Neural cell (in vitro differentiated cells): ENCODE results near the gene CRTAC1. TPM values are rescaled to one million over a fixed set of nuclear protein-coding genes. Genes with fewer than 3 reads are reported as not detected.

Source experiments
- H2AFZ ChIP-seq: fragments of 200-600, 300-800 bp; sonication (generic), shearing (Covaris generic); 2 replicates; pipeline ENCODE4 v1.6.0; 2014; ENCODE audit warnings: low read depth, mild to moderate bottlenecking, antibody characterized with exemption, low read length, moderate library complexity
- H3F3A ChIP-seq: fragments of 200-600 bp; shearing (Covaris generic); 2 replicates; pipeline ENCODE4 v1.6.1; 2016; ENCODE audit warnings: mild to moderate bottlenecking, moderate library complexity, mixed read lengths, antibody characterized with exemption, low read length; ENCODE audit not compliant: insufficient read depth, poor library complexity, severe bottlenecking
- H3K27ac ChIP-seq: fragments of 200-600, 300-800 bp; sonication (generic), shearing (Covaris generic); 2 replicates; pipeline ENCODE4 v1.5.1; 2014; ENCODE audit warnings: mild to moderate bottlenecking, low read length, moderate library complexity
- H3K27me3 ChIP-seq: fragments of 300-800, 200-600 bp; sonication (generic), shearing (Covaris generic); 2 replicates; pipeline ENCODE4 v1.6.0; 2014; ENCODE audit warnings: mild to moderate bottlenecking, low read depth, low read length, moderate library complexity; ENCODE audit not compliant: insufficient read depth
- H3K36me3 ChIP-seq: fragments of 300-800, 200-600 bp; sonication (generic), shearing (Covaris generic); 2 replicates; pipeline ENCODE4 v1.5.1; 2014; ENCODE audit warnings: mild to moderate bottlenecking, antibody characterized with exemption, low read length, moderate library complexity; ENCODE audit not compliant: insufficient read depth
- H3K4me2 ChIP-seq: fragments of 300-800, 200-600 bp; sonication (generic), shearing (Covaris generic); 2 replicates; pipeline ENCODE4 v1.6.0; 2014; ENCODE audit warnings: mild to moderate bottlenecking, low read length
- H3K4me3 ChIP-seq: fragments of 300-800, 200-600 bp; sonication (generic), shearing (Covaris generic); 2 replicates; pipeline ENCODE4 v1.5.1; 2014; ENCODE audit warnings: mild to moderate bottlenecking, low read length, moderate library complexity
- H3K79me2 ChIP-seq: fragments of 200-600 bp; shearing (Covaris generic); replicated peaks from 2 replicates; pipeline ENCODE4 v1.6.0; 2014; ENCODE audit warnings: mild to moderate bottlenecking, low read length, moderate library complexity; ENCODE audit not compliant: insufficient read depth
- H3K9ac ChIP-seq: fragments of 300-800, 200-600 bp; sonication (generic), shearing (Covaris generic); 2 replicates; pipeline ENCODE4 v1.6.1; 2016; ENCODE audit warnings: mild to moderate bottlenecking, low read length, mixed read lengths
- H3K9me2 ChIP-seq: fragments of 200-600 bp; shearing (Covaris generic); 2 replicates; pipeline ENCODE4 v1.6.1; 2016; ENCODE audit warnings: mild to moderate bottlenecking, low read length, mixed read lengths; ENCODE audit not compliant: insufficient read depth
- H3K9me3 ChIP-seq: fragments of 200-600, 300-800 bp; sonication (generic), shearing (Covaris generic); 2 replicates; pipeline ENCODE4 v1.6.1; 2016; ENCODE audit warnings: mild to moderate bottlenecking, mixed run types, low read length, moderate library complexity, mixed read lengths
- H4K20me1 ChIP-seq: fragments of 200-600 bp; shearing (Covaris generic); 2 replicates; pipeline ENCODE4 v1.6.1; 2016; ENCODE audit warnings: mild to moderate bottlenecking, mixed run types; ENCODE audit not compliant: insufficient read depth
- EP300 ChIP-seq: fragments of 450-650 bp; conservative IDR thresholded peaks from 2 replicates; pipeline ENCODE4 v1.6.1; 2014; ENCODE audit warnings: antibody characterized with exemption, mild to moderate bottlenecking, moderate library complexity; ENCODE audit not compliant: poor library complexity, severe bottlenecking
- EZH2 ChIP-seq: fragments of 200-600, 300-800 bp; shearing (Covaris generic), sonication (generic); IDR thresholded peaks from 2 replicates; pipeline ENCODE4 v1.6.1; 2014; ENCODE audit warnings: antibody characterized with exemption, low read length, borderline replicate concordance, mild to moderate bottlenecking; ENCODE audit not compliant: insufficient read depth, poor library complexity, severe bottlenecking
- MXI1 ChIP-seq: fragments of 450-650 bp; conservative IDR thresholded peaks from 2 replicates; pipeline ENCODE4 v1.6.1; 2014; ENCODE audit warnings: antibody characterized with exemption, mild to moderate bottlenecking; ENCODE audit not compliant: poor library complexity, severe bottlenecking
- POLR2AphosphoS5 ChIP-seq: IDR thresholded peaks from 2 replicates; pipeline ENCODE4 v1.6.1; 2012
- RAD21 ChIP-seq: fragments of 450-650 bp; conservative IDR thresholded peaks from 2 replicates; pipeline ENCODE4 v1.6.1; 2014; ENCODE audit warnings: antibody characterized with exemption, mild to moderate bottlenecking, moderate library complexity
- SMC3 ChIP-seq: fragments of 450-650 bp; conservative IDR thresholded peaks from 2 replicates; pipeline ENCODE4 v1.6.1; 2014; ENCODE audit warnings: antibody characterized with exemption, mild to moderate bottlenecking, moderate library complexity; ENCODE audit not compliant: poor library complexity
- TAF1 ChIP-seq: IDR thresholded peaks from 2 replicates; pipeline ENCODE4 v1.6.1; 2012; ENCODE audit warnings: low read depth
- polyA plus RNA-seq: library from polyadenylated mRNA; depleted of rRNA; stranded (reverse); fragments of >200 nt; gene quantifications from 2 replicates; pipeline ENCODE4 v1.2.3, GENCODE V29; 2014
- TF ChIP-seq, protein P1 (sequence below): fragments of 450-650 bp; IDR thresholded peaks from 2 replicates; pipeline ENCODE4 v1.5.1; 2014; ENCODE audit warnings: antibody characterized with exemption, mild to moderate bottlenecking, moderate library complexity; ENCODE audit not compliant: poor library complexity, severe bottlenecking
- TF ChIP-seq, protein P2 (sequence below): IDR thresholded peaks from 2 replicates; pipeline ENCODE4 v1.6.1; 2012; ENCODE audit warnings: borderline replicate concordance

CRTAC1 gene
- polyA plus RNA-seq, 1 donor from 2014 or later, result 1.1 TPM

DNA sequence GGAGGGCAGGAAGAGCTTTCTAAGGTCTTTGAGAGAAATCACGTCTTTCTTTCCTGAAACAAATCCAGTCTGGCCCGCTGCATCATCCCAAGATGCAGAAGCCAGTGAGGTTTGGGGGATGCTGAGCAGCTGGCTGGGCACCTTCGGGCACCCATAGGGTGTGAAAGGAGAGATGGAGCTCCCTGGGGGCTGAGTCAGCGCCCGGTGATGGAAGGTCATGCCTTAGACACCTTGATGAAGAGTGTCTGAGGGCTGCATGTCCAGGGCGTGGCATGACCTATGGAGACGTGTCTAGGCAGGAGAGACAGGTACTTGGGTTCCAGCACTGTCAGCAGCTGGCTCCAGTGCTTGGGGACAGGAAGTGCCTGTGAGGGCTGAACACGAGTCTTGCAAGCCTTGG lies 92.5 kb downstream of the CRTAC1 start:
- no peak overlapping the region for H3K4me3 ChIP-seq
- H3K27me3 ChIP-seq, result no peaks in the 10 kb centered on the region
- H3K9me3 ChIP-seq, result no peaks in the 10 kb centered on the region
- no peaks in the 10 kb centered on the region for H3K79me2 ChIP-seq
- H3F3A ChIP-seq, result no peaks in the 10 kb centered on the region
- H3K27ac ChIP-seq, result no peak overlapping the region
- H3K9ac ChIP-seq, result no peak overlapping the region
- H2AFZ ChIP-seq, result no peak overlapping the region
- H4K20me1 ChIP-seq, result no peaks in the 10 kb centered on the region
- TF ChIP-seq SMC3 (no peak), TAF1 (no peak), MXI1 (no peak), EP300 (no peak), EZH2 (no peak), POLR2AphosphoS5 (no peak), RAD21 (no peak)
- TF ChIP-seq, protein P1, sequence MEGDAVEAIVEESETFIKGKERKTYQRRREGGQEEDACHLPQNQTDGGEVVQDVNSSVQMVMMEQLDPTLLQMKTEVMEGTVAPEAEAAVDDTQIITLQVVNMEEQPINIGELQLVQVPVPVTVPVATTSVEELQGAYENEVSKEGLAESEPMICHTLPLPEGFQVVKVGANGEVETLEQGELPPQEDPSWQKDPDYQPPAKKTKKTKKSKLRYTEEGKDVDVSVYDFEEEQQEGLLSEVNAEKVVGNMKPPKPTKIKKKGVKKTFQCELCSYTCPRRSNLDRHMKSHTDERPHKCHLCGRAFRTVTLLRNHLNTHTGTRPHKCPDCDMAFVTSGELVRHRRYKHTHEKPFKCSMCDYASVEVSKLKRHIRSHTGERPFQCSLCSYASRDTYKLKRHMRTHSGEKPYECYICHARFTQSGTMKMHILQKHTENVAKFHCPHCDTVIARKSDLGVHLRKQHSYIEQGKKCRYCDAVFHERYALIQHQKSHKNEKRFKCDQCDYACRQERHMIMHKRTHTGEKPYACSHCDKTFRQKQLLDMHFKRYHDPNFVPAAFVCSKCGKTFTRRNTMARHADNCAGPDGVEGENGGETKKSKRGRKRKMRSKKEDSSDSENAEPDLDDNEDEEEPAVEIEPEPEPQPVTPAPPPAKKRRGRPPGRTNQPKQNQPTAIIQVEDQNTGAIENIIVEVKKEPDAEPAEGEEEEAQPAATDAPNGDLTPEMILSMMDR, result no peak
- TF ChIP-seq, protein P2, sequence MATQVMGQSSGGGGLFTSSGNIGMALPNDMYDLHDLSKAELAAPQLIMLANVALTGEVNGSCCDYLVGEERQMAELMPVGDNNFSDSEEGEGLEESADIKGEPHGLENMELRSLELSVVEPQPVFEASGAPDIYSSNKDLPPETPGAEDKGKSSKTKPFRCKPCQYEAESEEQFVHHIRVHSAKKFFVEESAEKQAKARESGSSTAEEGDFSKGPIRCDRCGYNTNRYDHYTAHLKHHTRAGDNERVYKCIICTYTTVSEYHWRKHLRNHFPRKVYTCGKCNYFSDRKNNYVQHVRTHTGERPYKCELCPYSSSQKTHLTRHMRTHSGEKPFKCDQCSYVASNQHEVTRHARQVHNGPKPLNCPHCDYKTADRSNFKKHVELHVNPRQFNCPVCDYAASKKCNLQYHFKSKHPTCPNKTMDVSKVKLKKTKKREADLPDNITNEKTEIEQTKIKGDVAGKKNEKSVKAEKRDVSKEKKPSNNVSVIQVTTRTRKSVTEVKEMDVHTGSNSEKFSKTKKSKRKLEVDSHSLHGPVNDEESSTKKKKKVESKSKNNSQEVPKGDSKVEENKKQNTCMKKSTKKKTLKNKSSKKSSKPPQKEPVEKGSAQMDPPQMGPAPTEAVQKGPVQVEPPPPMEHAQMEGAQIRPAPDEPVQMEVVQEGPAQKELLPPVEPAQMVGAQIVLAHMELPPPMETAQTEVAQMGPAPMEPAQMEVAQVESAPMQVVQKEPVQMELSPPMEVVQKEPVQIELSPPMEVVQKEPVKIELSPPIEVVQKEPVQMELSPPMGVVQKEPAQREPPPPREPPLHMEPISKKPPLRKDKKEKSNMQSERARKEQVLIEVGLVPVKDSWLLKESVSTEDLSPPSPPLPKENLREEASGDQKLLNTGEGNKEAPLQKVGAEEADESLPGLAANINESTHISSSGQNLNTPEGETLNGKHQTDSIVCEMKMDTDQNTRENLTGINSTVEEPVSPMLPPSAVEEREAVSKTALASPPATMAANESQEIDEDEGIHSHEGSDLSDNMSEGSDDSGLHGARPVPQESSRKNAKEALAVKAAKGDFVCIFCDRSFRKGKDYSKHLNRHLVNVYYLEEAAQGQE, result no peak
- no peaks in the 10 kb centered on the region for H3K36me3 ChIP-seq
- H3K4me2 ChIP-seq, result no peak overlapping the region
- no peaks in the 10 kb centered on the region for H3K9me2 ChIP-seq

DNA sequence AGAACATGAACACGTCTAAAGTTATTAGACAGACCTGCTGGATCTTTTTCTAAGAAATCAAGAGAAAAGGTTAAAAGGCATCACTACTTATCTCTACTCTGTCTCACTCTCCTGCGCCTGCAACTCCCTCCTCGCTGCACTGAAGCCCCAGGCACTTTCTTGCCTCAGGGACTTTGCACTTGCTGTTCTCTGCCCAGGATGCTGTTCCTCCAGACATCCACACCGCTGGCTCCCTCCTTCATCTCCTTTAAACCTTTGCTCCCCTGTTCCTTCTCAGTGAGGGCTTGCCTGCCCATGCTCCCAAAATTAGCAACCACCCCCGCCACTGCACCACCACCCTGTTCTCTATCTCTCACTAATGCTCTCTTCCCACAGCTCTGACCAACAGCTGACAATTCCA lies 93.4 kb downstream of the CRTAC1 start:
- no peaks in the 10 kb centered on the region for H3K9me2 ChIP-seq
- H3K4me2 ChIP-seq, result no peak overlapping the region
- no peaks in the 10 kb centered on the region for H3K27me3 ChIP-seq
- no peaks in the 10 kb centered on the region for H3F3A ChIP-seq
- no peak overlapping the region for H3K27ac ChIP-seq
- no peak overlapping the region for H3K9ac ChIP-seq
- no peaks in the 10 kb centered on the region for H4K20me1 ChIP-seq
- no peaks in the 10 kb centered on the region for H3K79me2 ChIP-seq
- no peak overlapping the region for H2AFZ ChIP-seq
- H3K36me3 ChIP-seq, result no peaks in the 10 kb centered on the region
- TF ChIP-seq EP300 (no peak), MXI1 (no peak), POLR2AphosphoS5 (no peak), TAF1 (no peak), RAD21 (no peak), SMC3 (no peak), EZH2 (no peak)
- TF ChIP-seq, protein P1, result no peak
- TF ChIP-seq, protein P2, result no peak
- no peak overlapping the region for H3K4me3 ChIP-seq
- H3K9me3 ChIP-seq, result no peaks in the 10 kb centered on the region
